Loucy (cell line): ENCODE measurements around the gene BAIAP2L1.

Experiments used
- EZH2phosphoT487 ChIP-seq: fragments of 200-600 bp; IDR thresholded peaks from 2 replicates; pipeline ENCODE4 v1.6.1; 2018; ENCODE audit warnings: antibody characterized with exemption, mild to moderate bottlenecking, moderate library complexity, borderline replicate concordance
- TF ChIP-seq, protein P1 (sequence below): fragments of 200-600 bp; sonication (generic); conservative IDR thresholded peaks from 2 replicates; pipeline ENCODE4 v1.5.1; 2014; ENCODE audit warnings: mild to moderate bottlenecking, antibody characterized with exemption, low read length

DNA sequence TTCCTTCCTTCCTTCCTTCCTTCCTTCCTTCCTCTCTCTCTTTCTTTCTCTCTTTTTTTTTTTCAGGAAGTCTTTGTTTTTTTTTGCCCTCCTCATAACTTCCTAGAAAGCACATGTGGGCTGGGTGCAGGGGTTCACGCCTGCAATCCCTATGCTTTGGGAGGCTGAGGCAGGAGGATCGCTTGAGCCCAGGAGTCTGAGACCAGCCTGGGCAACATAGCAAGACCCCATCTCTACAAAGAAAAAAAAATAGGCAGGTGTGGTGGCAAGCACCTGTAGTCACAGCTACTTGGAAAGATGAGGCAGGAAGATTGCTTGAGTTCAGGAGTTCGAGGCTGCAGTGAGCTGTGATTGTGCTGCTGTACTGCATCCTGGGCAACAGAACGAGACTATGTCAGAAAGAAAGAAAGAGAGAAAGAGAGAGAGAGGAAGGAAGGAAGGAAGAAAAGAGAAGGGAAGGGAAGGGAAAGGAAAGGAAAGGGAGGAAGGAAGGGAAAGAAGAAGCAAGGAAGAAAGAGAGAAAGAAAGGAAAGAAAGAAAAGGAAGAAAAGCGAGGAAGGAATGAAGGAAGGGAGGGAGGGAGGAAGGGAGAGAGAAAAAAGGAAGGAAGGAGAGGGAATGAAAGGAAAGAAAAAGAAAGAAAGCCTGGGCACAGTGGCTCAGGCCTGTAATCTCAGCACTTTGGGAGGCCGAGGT, 13.5 kb upstream of the BAIAP2L1 start:
- TF ChIP-seq, protein P1, sequence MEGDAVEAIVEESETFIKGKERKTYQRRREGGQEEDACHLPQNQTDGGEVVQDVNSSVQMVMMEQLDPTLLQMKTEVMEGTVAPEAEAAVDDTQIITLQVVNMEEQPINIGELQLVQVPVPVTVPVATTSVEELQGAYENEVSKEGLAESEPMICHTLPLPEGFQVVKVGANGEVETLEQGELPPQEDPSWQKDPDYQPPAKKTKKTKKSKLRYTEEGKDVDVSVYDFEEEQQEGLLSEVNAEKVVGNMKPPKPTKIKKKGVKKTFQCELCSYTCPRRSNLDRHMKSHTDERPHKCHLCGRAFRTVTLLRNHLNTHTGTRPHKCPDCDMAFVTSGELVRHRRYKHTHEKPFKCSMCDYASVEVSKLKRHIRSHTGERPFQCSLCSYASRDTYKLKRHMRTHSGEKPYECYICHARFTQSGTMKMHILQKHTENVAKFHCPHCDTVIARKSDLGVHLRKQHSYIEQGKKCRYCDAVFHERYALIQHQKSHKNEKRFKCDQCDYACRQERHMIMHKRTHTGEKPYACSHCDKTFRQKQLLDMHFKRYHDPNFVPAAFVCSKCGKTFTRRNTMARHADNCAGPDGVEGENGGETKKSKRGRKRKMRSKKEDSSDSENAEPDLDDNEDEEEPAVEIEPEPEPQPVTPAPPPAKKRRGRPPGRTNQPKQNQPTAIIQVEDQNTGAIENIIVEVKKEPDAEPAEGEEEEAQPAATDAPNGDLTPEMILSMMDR, result no peak
- TF ChIP-seq EZH2phosphoT487, result no peak
